HL-60/S4 (cell line): ENCODE data around the gene HOXB7.

Experiments
- in situ Hi-C: fragments of 300-500 bp; cut with MboI; formaldehyde crosslinking; loops from 2 replicates; pipeline ENCODE4 v1.14.3; 2022; ENCODE audit warnings: low sequenced_read_pairs

Gene HOXB7

GRCh38 chr17:48624118-48624517 lies 13.3 kb upstream of the HOXB7 start:
- in situ Hi-C loops = no loop called here

GRCh38 chr17:48623583-48623982 lies 12.8 kb upstream of the HOXB7 start:
- in situ Hi-C loops = no loop called here

GRCh38 chr17:48622857-48623256 lies 12.0 kb upstream of the HOXB7 start:
- in situ Hi-C loops = no loop called here

GRCh38 chr17:48621410-48622392 lies 10.9 kb upstream of the HOXB7 start:
- in situ Hi-C loops = no loop called here

GRCh38 chr17:48620461-48621139 lies 9.8 kb upstream of the HOXB7 start:
- in situ Hi-C loops = no loop called here

GRCh38 chr17:48619826-48620449 lies 9.1 kb upstream of the HOXB7 start:
- in situ Hi-C loops = no loop called here

- in situ Hi-C loops = no loop called here
Observed at GRCh38 chr17:48618256-48618896, 7.6 kb upstream of the HOXB7 start.

- in situ Hi-C loops = no loop called here
Observed at GRCh38 chr17:48617471-48618255, 6.8 kb upstream of the HOXB7 start.

- in situ Hi-C loops = no loop called here
Observed at GRCh38 chr17:48616717-48617470, 6.1 kb upstream of the HOXB7 start.

- in situ Hi-C loops = no loop called here
Observed at GRCh38 chr17:48615963-48616716, 5.3 kb upstream of the HOXB7 start.

- in situ Hi-C loops = no loop called here
Observed at GRCh38 chr17:48615047-48615962, 4.5 kb upstream of the HOXB7 start, which contains the start of gene HOXB8. HOXB8 (minus strand) TSS chr17:48615292; CDS start chr17:48614704, 588 bp downstream.

- in situ Hi-C loops = no loop called here
Observed at GRCh38 chr17:48613862-48614694, 3.3 kb upstream of the HOXB7 start.

- in situ Hi-C loops = no loop called here
Observed at GRCh38 chr17:48612854-48613691, 2.3 kb upstream of the HOXB7 start.

GRCh38 chr17:48612456-48612853 lies 1.6 kb upstream of the HOXB7 start:
- in situ Hi-C loops = no loop called here

GRCh38 chr17:48611681-48612455 lies 1.1 kb upstream of the HOXB7 start:
- in situ Hi-C loops = no loop called here
